CD4-positive, alpha-beta T cell treated with Interleukin-15 for 4 hours (primary cell): Measurements from ENCODE around the gene SYCP2L.
"Not testable (repeated sequence)": the region's sequence is repeated elsewhere in the genome, so short reads cannot be mapped to it uniquely, and the experiment has no call there.

Experiments used
- DNase-seq: peaks from one replicate; pipeline ENCODE4 v3.0.0-alpha.2; 2020; ENCODE audit warnings: low spot score

SYCP2L gene

DNA sequence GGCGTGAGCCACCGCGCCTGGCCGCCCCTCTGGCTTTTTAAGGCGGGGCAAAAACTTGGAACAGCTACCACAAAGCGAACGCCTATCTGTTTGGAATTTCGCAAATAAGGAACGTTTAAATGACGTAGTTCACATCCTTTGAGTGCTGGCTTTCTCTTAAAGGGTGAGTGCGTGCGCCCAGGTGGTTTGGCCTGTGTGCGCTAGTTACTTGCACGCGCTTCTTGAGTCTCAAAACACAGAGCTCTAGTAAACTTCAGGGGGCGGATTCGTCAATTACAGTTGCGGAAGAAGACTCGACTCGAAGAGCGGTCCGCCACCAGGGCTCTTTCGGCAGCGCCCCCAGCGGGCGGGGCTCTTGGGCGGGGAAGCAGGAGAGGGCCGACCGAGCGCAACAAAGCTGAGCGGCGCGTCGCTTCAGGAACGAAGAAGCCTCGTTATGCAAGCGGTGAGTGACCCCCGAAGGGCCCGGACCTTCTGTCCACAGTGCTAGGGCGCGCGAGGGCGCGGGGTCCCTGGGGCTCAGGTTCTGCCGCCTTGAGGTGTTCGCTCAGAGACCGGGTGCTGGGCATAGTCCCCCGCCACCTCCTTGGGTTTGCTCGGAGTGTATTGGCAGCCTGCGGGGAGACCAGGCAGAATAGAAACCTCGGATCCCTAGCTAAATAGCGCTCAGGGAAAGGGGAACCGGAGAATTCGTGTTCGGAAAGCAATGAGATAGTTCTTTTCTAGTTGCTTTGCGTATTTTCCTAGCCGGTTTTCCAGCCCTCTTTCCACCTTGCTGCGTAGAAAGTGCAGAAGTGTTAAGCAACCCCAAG is at the start of gene SYCP2L:
Gene SYCP2L (plus strand): TSS at position 362 of the 812 bp plus-strand sequence. CDS start 75 bp downstream, at position 437.
- DNase-seq = no peak

DNA sequence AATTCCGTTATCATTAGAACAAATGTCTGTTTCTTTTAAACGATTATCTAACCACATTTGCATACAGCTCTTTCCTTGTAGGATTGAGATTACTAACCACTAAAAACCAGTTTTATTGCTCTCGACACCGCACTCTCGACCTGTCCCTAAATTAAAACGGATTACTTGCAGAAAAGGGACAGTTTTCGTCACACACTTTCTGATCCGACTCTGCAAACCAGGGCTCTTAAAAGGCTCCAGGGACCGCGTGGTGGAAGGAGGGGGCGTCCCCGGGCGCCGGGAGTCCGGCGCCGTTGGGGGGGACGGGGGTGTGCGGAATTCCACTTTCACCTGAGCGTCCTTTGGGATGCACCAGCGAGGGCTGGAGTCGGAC is 49.2 kb upstream of the SYCP2L start:
- peak; percentile 10 for DNase-seq

DNA sequence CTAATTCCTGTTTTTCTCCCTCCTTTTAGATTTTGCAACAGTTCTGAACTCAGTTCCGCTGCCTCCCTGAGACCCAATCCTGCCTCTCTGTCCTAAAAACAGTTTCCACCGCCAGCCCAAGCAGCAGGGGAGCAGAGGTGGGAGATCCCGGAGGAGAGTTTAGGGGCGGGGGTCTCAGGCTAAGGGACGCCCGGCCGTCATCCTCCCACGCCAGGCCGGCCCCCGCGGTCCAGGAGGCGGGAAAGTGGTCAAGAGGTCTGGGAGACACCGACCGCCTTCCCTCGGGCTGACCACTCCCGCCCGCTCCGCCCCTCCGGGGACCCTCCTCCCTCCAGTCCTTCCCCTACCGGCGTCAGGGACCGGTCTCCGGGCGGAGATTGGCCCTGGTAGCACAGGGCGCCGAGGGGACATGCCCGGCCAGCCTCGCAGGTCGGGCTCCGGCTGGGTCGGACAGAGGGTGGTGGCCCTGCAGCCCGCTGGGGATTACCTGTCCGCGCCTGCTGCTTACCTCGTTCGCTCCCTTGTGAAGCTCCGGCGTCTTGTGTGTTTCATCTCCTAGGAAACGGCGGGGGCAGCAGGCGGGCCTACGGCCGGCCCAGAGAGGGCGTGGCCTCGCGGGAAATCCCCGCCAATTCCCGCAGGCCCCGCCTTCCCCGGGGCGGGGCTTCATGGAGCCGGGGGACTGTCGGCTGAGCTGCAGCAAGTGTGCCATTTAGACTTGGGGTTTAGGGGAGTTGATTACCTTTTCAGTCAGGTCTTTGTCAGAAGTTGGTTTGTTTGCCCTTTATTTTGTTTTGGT is 48.7 kb upstream of the SYCP2L start, which contains the start of gene MAK:
Gene MAK (minus strand): TSS at position 545 of the 799 bp plus-strand sequence. CDS start 7,891 bp downstream, outside the sequence.
- DNase-seq = peak; percentile 89

DNA sequence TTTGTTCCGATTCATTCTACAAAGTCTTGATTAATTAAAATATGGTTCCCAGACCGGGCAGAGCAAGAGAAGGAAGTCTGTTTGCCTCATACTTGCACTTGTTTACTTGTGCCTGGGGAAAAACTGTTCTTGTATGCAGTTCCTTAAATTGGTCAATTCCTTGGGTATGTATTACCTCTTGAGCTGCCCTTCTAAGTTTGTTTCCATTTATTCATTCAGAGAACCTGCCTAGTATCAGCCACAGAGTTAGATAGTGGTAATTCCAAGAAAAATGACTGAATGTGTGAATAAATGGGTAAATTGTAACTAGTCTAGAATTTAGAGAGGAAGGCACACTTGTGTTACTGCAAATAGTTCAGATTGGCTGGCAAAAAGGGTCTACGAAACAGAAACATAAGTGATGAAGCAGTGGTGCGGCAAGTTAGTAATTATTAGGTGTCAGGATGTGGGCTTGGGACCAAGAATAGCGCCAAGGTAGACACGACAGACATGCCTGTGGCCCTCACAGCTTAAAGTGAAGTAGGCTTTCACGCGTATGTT is 48.0 kb upstream of the SYCP2L start:
- DNase-seq = peak; percentile 49

DNA sequence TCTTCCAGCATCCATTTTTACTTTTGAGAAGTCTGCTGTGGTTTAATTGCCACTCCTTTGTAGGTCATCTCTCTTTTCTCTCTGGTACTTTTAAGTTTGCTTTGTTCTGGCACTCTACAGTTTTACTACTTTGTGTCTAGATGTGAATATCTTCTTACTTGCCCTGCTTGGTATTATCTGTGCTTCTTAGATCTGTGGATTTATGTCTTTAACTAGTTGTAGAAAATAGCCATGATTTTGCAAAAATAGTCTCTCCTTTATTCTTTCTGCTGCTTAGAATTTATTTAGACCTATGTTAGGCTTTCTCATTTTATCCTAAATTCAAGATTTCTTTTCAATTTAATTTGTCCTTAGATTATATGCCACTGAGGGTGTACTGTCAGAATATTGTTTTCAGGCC is 43.3 kb upstream of the SYCP2L start:
- no peak for DNase-seq

DNA sequence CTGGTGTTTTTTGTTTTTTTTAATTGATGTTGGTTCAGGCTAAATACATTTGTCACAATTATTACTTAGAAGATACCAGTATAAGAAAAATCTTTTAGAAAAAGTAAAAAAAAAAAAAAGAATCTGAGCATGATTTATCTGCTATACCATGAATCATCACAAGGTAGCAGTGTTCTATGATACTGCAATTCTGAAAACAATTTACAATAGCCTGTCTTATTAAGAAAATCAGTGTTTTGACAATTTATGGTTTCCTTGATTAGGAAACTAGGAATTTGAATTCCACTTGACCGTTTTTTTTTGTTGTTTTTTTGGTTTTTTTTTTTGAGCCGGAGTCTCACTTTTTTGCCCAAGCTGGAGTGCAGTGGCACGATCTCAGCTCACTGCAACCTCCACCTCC is 39.2 kb upstream of the SYCP2L start:
- no peak for DNase-seq

DNA sequence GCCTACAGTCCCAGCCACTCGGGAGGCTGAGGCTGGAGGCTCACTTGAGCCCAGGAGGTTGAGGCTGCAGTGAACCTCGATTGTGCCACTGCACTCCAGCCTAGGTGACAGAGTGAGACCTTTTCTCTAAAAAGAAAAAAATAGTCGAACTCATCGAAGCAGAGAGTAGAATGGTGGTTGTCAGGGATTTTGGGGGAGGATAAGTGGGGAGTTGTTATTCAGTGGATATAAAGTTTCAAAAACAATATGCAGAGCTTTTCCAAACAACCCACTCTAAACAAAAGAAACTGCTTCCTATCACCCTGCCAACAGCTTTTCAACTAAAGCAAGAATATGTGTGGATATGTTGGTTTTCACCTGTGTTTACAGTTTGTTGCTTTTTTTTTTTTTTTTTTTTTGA is 37.0 kb upstream of the SYCP2L start:
- no peak for DNase-seq

DNA sequence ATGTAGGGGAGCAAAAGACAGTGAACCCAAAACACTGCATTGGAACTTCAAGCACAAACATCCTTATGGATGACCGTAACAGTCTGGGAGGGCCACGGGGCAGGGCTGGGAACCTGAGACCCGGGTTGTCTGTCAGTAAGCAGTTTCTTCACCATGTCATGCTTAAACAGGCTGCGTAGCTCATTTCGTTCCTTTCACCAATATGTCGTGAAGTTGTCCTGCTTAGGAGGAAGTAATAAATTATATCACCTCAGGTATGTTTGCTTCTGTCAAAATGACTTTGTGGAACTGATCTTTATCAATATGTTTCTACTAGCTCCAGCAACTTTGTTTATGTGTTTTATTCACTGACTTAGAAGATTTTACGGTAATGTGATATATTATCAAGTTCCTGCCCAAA is 36.1 kb upstream of the SYCP2L start:
- DNase-seq = no peak

DNA sequence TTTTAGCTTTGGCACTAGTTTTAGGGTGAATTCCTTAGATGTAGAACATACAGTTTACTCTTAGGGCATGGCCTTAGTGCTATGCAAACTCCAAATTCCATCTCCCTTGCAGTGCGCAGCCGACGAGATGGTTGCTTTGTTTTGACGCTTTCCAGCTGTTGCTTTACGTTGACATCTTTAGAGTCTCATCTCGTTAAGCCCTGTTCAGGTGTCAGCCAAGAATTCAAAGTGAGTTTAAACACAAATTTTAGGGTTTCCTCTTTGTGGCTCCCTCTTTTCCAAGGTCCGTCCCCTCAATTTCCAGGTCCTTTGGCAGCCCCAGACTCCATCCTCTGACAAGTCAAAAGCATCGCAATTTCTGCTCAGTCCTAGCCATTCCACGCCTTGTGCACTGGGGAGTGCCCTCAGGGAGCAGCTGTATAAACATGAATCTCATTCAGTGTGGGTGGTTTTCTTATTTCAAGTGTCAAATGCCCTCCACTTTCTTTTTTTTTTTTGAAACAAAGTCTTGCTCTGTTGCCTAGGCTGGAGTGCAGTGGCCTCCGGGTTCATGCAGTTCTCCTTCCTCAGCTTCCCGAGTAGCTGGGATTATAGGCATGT is 34.4 kb upstream of the SYCP2L start:
- DNase-seq = no peak

DNA sequence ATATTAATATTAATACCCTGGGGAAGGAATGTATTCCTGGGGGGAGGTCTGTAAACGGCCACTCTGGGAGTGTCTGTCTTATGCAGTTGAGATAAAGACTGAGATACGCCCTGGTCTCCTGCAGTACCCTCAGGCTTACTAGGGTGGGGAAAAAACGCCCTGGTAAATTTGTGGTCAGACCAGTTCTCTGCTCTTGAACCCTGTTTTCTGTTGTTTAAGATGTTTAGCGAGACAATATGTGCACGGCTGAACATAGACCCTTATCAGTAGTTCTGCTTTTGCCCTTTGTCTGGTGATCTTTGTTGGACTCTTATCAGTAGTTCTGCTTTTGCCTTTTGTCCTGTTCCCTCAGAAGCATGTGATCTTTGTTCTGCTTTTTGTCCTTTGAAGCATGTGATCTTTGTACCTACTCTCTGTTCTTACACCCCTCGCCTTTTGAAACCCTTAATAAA is 33.0 kb upstream of the SYCP2L start:
- DNase-seq = not testable (repeated sequence)

DNA sequence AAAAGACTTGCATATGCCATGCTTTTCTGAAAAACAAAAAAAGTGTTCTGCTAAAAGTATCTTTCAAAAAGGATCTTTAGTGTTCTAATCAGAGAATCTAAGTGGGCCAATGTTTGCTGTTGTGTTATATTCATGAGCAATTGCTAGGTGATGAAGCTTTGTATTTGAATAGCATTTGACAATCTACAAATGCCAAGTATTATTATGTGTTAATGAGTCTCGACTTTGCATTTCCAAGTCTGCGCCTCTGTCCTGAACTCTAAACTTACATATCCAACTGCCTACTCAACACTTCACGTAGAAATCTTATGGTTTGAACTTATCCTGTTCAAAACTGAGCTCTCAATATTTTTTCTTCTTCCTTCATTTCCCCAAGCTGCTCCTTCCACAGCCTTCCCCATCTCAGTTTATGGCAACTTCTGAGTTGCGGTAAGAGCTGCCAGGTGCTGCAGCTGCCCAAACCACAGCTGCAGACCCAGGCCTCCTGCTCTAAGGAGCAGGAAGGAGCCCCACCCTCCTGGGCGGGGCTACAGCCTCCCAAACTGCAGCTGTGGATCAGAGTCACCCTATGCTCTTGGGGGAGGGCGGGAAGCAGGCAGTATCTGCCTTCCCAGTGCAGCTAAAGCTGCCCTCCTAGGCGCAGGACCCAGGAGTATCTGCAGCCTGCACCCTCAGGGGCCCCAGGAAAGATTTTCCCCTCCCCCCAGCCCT is 31.8 kb upstream of the SYCP2L start:
- no peak for DNase-seq

DNA sequence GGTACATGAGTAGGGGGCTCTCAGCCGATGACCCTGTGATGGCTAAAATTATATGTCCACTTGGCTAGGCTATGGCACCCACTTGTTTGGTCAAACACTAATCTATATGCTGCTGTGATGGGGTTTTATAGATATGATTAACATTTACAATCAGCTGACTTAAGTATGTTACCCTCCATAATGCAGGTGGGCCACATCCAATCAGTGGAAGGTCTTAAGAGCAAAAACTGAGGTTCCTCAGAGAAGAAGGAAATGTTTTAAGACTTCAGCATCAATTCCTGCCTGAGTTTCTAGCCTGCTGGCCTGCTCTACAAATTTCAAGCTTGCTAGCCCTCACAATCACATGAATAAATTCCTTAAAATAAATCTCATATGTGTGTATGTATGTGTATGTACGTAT is 29.6 kb upstream of the SYCP2L start:
- DNase-seq = no peak

DNA sequence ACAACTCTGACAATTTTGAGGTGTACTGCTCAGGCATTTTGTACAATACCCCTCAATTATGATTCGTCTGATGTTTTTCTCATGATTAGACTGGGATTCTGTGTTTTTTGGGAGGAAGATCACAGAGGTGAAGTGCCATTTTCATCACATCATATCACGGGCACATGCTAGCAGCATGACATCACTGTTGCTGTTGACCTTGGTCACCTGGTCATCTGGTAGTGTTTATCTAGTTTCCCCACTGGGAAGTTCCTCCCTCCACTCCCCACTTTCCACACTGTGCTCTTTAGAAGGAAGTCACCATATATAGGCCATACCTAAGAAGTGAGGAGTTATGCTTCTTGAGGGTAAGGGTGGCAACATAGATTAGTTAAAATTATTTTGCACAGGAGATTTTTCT is 25.8 kb upstream of the SYCP2L start:
- no peak for DNase-seq

DNA sequence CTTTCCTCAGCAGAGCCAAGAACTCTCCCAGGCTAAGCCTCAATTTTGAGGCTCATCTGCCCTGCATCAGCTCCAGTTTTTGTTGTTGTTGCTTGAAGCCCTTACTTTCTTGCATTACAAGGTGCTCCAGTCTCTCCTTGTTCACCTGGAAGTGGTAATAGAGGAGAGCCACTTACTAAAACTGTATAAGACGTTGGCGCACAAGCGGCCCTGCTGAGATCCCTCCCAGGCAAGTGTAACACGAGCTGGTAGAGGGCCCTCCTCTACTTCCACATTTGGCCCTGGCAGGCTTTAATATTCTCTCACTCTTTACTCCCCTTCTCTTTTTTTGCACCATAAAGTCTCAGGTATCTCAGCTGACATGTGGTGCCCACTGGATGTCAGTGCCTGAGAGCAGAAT is 24.5 kb upstream of the SYCP2L start:
- no peak for DNase-seq

DNA sequence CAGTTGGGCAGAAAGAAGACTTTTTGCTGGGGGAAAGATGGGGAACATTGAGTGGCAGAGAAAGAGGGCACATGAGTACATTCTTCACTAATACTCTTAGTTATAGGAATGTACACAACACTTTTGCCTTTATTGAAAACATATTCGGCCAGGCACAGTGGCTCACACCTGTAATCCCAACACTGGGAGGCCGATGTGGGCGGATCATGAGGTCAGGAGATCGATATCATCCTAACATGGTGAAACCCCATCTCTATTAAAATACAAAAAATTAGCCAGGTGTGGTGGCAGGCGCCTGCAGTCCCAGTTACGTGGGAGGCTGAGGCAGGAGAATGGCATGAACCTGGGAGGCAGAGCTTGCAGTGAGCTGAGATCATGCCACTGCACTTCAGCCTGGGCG is 23.8 kb upstream of the SYCP2L start:
- DNase-seq = not testable (repeated sequence)

DNA sequence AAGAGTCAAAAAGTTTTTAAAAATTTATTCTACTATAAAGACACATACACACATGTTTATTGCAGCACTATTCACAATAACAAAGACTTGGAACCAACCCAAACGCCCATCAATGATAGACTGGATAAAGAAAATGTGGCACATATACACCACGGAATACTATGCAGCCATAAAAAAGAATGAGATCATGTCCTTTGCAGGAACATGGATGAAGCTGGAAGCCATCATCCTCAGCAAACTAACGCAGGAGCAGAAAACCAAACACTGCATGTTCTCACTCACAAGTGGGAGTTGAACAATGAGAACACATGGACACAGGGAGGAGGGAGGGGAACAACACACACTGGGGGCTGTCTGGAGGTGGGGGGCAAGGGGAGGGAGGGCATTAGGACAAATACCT is 20.1 kb upstream of the SYCP2L start:
- DNase-seq = not testable (repeated sequence)

DNA sequence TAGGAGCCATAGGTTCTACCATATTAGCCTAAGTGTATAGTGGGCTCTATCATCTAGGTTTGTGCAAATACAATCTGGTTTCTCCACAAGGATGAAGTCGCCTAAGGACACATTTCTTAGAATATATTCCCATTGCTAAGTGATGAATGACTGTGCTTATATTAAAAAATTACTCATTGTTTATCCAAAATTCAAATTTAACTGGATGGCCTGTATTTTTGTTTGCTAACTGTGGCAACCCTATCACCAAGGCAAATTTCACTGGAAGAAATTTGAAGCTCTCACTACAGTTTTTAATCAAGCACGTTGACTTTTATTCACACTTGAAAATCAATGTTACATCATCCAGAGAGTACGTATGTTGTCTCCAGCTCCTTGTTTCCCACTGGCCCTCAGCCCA is 18.9 kb upstream of the SYCP2L start:
- DNase-seq = no peak

DNA sequence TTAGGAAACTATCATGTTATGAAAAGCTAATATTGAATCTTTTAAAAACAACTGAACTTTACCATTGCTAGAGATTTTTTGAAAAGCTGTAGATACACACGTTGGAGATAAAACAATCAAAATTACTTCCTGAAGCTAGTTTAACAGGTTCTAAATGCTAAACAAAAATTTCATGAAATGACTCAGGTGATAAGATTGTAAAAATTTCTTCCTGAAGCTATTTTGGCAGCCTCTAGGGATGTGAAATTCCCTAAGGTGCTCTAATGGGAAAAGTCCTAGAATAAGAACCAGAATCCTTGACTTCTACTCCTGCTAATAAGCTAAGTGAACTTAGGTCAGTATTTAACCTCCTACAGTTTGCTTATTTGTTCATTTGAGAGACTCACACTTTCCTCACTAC is 13.5 kb upstream of the SYCP2L start:
- no peak for DNase-seq

DNA sequence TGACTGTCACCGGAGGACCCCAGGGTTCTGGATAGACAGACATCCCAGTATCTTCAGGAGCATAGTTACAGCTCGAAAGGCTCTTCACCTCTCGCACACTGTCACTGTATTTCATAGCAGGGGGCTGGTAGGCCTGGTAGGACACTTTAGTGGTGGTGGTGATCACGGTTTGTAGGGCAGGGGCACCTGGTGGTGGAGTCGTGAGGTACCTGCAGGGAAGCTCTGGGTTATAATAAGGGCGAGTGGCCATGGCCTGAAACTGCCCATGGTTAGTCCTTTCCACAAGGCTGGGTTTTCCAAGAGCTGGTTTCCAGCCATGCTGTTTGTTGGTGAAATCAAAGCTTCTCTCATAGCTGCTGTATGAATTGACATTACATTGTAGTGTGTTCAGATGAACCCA is 12.6 kb upstream of the SYCP2L start:
- no peak for DNase-seq

DNA sequence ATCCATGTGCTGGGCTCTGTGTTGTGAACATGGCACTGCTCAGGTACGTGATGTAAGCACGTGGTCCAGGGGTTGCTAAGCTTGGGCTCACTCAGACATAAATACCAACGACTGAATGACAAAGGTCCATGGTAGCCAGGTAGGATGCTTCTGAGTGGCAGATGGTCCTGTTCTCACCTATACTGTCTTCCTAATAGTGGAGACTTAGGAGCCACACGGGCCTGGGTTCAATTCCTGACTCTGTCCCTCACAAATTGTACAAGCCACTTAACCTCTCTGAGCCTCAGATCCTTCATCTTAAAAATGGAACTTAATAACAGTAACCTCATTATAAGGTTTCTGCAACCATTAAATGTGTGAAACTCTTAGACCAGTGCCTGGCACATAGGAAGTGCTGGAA is 11.8 kb upstream of the SYCP2L start:
- DNase-seq = no peak

DNA sequence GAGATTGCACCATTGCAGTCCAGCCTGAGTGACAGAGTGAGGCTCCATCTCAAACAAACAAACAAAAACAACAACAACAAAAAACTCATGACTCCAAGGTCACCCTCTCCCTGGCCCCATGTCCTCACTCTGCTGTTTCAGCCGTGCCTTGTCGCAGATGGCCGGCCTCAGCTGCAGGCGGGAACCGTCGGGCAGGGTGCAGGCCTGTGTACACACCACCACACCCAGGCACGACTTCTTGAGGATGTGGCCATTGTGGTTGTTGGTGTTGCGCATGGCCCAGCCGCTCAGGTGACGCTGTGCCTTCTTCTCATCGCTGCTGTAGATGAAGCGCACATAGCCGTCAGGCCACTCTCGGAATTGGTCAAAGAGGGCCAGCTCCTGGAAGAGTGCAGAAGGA is 9.8 kb upstream of the SYCP2L start:
- no peak for DNase-seq

DNA sequence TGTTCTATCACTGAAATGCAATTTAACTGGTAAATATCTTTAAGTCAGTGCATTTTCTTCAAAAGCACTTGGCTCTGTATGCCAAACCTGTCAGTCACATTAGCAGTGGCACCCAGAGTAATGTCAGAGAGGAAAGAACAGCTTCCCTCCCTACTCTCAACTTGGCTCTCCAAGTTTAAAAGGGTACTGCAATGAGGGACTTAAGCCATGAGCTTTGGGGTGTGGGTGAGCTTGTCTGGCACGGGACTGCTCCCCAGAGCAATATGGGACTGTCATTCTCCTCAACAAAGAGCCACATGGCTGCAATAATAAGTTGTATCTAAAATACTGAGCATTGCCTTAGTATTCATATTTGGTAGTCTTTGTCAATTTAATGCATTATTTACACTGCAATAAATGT is 9.0 kb upstream of the SYCP2L start:
- DNase-seq = no peak
